HG03469 (cell line): Measurements from ENCODE around the gene PARM1.
"Not testable (repeated sequence)": the region's sequence is repeated elsewhere in the genome, so short reads cannot be mapped to it uniquely, and the experiment has no call there.

ENCODE experiments used
- ATAC-seq: cut with Tn5 transposase; IDR thresholded peaks from one replicate; pipeline ENCODE4 v1.9.1; 2021; ENCODE audit warnings: mild to moderate bottlenecking, moderate library complexity, moderate number of reproducible peaks; ENCODE audit not compliant: unreplicated experiment

Gene PARM1

DNA sequence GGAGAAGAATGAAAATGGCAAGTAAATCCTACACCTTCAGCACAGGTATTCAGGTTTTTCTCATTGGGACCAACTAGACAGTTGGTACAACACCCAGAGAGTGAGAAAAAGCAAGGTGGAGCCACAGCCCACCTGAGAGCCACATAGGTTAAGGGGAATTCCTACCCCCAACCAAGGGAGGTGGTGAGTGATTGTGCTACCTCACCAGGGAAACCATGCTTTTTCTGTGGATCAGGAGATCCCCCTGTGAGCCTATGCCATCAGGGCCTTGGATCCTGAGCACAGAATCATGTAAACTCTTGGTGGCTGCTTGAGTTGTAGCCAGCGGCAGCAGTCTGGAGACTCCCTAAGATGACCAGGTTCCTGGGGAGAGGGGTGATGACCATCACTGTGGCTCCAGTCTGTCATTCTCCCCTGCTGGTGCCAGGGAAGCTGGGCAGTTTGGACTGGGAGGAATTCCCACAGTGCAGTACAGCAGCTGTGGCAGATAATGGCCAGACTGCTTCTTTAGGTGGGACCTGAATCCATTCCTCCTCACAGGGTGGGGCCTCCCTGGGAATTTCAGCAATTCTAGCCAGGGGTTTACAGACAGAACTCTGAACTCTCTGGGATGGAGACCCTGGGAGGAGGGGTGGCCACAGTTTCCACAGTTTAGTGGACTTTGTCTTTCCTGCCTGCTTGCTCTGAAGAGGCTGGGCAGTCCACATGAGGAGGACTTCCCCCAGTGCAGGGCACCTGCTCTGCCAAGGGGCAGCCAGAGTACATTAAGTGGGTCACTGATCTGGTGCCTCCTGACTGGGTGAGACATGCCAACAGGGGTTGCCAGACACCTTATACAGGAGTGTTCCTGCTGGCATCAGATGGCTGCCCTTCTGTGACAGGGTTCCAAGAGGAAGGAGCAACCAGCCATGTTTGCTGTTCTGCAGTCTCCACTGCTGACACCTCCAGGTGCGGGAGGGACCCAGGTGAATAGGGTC is 43.2 kb downstream of the PARM1 start:
- ATAC-seq = no peak

DNA sequence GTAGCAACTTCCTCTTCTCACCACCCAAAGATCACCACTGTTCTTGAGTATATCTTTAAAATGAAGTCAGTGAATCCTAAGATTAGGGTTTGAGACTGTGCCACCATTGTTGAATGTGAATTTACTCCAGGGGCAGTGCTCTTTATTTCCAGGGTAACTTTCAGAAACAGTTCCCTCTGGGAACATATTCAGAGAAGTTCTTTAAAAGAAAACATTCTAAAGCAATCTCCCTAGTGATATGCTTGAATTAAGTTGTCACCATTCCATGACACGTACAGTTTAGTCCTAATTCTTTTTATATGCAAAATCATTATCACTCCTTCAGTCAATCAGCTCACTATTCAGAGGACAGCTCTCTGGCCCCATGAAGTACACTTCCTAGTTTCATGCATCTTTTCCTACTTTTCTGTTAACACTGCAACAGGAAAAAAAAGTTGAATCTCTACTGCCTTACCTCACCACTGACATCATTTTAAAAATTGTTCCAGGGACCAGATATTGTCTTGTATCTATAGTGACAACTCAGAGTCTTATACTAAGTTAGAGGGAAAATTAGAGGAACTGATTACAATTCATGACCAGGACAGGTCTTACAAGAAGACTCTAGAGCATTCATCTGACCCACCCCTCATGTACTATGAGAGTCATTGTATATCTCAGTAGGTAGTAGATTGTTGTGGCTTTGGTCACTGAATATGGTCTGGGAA is 49.8 kb downstream of the PARM1 start:
- no peak for ATAC-seq

DNA sequence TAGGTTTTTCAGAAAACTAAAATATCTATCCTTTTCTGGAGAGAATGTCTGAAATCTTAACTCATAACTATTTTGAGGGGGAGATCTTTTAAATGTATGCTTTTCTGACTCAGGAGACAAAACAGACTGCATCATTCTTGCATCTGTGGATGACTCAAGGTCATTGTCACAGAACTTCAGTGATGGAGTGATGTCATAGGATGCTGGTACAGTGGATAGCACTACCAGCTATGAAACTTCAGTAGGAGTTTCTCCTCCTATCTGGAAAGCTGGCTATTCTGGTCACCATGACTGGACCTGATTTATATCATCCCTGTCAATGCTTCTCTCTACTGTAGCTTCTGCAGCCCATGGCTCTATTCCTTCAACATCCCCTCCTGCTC is 50.3 kb downstream of the PARM1 start:
- no peak for ATAC-seq

DNA sequence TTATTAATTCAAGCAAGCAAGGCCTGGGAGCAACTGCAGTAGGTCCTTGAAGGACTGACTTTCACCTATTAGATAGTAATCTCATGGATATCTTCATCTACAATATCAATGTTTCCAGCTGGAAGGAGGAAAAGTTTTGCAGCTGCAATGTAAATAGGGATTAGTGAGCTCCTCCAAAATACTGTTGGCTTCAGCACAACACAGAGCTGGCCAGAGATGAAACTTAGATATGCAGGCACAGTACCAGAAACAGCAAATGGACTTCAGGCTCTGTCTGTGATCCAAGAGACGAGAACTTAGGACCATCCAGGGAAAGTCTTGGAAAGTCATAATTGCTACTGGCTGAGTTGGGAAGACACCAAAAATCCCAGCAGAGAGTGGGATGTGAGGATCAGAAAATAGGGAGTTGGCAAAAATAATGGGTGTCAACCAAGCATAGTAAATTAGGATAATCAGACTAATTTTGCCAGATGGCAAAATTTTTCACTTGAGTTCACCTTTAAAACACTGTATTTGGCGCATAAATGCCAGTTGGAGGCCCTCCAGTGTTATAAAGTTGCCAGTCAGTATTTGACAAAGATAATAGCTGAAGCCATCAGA is 57.5 kb downstream of the PARM1 start:
- no peak for ATAC-seq

DNA sequence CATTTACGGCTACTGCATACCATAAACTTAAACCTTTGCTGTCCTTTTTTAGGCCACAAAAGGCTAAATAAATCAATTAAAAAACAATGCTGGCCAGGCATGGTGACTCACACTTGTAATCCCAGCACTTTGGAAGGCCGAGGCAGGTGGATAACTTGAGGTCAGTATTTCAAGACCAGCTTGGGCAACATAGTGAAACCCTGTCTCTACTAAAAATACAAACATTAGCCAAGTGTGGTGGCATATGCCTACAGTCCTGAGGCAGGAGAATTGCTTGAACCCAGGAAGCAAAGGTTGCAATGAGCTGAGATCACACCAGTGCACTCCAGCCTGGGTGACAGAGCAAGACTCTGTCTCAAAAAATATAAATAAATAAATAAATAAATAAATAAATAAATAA is 61.5 kb downstream of the PARM1 start:
- ATAC-seq = not testable (repeated sequence)

DNA sequence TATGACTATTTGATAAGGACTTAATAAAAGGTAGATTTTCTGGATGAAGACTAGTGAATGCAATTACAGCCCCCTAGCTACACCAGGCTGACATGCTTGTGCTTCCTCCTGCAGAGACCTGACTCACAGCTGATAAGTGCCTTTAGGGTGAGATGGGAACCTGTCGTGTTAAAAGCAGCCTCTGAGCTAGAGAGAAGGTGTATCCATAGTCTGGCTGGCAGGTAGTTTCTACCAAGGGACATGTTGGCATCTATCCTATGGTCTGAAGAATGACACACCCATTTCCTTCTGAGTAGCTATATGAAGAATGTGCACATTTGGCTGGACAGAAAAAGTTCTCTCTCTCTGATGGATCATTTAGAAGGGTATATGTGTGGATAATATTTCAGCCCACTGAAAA is 64.1 kb downstream of the PARM1 start:
- no peak for ATAC-seq

DNA sequence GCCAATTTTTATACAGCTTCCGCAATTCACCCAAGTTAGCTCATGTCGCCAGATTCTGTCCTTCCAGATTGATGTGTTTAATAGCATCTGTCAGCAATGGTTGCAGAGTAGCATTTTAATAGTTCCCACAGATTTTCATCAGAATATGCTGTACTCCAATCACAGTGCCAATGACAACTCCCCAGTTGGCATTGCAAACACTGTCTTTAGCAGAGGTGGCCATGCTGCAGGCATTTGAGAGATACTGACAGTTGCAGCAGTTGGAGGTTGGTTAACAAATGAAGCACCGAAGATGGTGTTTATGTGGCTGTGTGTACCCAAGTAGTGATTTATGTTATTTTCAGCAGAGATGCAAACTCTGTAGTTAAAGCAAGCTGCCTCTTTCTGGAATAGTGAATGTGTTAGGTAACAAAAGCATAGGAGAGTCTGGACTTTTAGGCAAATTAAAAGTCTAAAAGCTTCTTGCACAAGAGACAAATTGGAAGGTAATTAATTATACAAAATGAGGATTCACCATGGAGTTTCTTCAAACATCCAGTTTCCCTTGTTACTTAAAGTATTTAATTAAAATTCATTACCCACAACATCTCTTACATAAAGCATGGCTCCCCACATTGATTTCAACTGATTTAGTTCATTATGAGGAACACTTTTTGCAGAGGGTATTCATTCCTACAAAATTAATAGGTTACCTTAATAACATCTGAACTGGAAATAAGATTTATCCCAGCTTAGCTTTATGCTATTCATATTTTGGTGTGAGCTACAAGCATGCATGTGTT is 65.2 kb downstream of the PARM1 start:
- ATAC-seq = no peak

DNA sequence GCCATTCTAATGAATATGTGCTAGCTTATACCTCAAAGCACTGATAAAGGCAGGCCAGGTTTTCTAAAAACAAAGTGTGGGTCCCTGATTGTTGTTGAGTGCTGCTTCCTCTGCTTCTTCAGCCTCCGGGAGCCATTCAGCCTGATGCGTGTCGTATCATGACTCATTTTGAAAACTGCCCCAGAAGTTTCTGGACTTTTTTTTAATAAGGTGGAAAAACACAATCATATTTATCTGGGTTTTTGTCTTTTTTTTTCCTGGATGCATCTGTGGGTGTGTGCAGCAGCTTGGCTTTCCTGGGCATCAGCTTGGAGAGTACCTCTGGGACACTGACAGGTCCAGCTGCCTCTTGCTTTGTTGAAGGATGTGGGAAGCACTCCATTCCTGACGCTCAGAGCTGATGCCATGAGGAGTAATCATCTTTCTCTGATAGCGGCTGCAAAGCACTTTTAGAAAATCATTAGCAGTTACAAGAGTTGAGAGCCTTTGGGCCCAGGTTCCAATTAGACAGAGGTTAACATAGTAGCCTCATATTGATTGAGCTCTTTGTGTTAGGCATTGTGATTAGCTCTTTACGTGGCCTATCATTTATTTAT is 66.9 kb downstream of the PARM1 start:
- no peak for ATAC-seq

DNA sequence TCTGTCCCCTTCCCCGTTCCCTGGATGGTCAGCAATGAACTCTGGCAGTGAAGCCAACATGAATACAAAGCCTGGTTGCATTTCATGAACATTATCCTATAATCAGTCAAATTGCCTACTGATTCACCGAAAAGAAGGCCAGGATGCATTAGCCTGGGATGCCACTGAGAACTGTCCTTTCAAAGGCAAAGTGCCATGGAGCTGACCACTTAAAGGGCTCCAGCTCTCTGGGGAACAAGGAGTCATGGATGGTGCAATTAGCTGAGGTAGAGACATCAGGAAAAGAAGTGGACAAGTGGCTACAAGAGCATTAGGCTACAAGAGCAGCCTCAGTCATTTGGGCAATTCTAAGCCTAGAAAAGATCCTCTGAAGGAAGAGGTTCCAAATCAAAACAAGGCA is 69.0 kb downstream of the PARM1 start:
- no peak for ATAC-seq

DNA sequence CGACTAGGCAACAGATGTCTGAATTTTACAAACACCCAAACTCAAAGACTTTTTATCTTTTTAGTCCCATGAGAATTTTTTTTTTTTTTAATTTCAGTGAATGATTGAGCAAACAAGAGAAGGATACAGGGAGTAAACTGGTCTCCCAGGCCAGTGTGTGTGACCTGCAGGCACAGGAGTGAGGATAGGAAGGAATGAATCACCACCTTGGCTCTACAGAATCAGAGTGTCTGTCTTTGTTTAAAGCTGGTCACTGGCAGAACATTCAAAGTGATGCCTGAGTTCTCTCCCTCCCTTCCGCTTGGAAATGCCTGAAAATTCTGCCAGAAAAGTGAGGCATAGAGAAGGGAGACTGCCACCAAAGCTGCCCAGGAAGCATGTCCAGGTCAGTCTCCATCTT is 69.5 kb downstream of the PARM1 start:
- no peak for ATAC-seq

DNA sequence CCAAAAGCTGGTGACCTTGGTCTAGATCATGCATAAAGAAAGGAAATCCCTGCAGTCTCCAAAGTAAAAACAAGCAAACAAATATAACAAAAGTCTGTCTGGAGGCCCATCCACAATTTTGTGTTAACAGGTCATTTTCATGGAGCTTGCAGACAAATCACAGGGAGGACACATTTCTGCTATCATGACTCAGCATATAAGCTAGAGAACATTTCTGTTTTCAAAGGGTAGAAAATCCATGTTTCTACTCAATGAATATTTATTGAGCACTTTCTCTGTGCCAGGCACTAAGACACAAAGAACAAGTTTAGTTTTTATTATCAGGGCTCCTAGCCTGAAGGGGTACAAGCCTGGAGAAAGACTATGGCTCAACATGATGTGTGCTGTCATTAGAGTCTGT is 71.1 kb downstream of the PARM1 start:
- ATAC-seq = no peak

DNA sequence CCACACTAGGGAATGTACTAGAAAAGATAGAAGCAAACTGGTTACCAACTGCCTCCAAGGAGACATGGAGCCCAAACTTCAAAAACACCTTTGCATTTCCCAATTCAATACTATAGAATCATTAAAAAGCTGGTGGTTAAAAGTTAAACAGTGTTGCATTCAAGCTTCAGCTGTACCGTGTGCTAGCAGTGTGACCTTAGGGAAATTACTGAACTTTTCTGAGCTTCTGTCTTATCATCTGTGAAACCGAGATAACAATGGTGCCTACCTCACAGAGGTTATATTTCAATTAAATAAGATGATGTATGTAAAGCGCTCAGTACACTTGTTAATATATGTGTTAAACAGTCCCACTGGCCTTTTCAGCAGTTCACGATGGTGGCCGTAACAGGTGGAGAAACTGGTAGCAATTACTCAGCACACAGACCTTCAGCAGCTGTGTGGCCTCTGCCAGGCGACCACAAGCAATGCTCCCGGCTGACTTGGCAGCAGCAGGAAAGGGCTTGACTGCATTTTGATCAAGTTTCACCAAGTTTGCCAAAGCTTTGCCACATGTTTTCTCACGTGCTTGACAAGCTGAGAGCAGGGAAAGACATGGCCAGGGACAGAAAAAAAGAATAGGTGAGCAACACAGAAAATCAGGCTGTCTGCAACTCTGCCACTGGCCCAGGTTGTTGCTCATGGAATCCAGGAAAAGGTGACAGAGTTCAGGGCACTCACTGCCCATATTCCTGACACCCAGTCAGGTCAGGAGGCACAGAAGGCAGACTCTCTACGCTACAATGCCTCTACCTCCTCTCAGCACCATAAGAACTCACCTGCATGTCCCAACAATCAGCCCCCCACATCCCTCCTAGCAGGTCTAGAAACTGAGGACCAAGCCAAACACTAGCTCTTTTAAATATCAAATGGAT is 72.1 kb downstream of the PARM1 start:
- peak; percentile 71 for ATAC-seq

DNA sequence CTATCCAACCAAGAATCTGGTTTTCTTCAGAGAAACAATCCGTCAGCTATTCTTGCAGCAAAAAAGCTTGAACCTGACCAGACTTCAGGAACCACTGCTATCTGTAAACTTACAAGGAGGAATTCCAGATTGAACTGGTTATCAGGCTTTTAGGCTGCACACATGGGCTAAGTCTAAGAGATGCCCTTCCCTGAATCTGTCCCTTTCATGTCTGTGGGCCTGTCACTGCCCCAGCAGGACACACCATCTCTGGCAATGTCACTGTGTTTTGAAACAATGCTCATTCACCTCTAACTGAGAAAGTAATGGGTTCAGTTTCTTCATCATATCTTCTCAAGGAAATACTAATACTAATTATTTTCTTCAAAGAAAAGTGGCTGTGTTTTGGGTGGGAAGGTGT is 72.8 kb downstream of the PARM1 start:
- ATAC-seq = no peak

DNA sequence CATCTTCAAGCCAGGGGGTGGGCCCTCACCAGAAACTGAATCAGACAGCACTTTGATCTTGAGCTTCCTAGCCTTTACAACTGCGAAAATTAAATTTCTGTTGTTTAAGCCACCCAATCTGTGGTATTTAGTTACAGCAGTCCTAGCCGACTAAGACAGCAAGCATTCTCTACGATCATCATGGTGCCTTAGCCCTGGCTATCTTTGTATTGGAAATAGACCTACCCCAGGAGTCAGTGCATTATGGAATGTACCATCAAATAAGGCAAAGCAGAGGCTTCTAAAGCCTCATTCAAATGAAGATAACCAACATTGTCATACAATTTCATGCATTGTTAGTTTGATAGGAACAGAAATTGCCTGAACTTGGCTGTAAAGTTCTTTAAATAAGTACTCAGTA is 75.0 kb downstream of the PARM1 start:
- ATAC-seq = no peak

DNA sequence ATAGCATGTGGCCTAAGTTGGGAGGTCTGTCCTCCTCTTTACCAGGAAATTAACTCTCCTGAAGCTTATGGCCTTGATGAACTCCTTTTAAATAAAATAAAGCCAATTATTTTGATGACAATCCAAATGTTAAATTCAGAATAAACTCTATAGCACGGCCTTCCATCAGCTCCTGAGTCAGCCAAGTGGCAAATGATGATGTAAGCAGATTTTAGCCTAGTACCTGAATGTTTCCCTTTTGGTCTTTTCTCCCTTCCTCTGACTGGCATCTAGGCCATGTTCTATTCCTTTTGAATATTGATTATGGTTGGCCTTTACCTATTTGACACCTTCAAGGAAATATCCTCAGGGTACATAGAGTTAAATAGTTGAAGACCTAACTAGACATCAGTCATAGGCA is 76.2 kb downstream of the PARM1 start:
- ATAC-seq = no peak

DNA sequence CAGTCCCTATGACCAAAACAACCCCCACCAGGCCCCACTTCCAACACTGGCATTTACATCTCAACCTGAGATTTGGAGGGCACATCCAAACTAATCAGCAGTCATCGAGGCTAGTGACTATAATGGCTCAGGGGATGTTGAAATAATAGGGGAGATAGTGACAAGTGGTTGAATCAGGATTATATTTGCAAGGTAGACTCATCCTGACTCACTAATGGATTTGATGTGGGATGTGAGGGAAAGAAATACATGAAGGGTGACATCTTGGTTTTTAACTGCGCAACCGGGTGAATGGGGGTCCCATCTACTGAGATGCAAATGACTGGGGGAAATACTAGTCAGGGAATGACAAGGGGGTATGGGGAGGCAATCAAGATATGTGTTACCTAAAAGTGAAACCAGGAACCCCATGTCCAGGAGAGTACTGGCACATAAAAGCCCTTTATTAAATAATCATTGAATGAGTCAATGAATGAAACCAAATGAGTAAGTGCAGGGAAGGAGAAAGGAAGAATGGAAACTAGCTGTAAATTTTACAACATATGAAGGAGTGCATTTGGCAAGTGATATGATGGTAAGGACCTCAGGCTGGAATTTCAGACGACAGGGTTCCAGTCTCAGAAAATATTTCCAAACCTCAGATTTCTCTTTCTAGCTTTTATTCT is 78.3 kb downstream of the PARM1 start:
- ATAC-seq = no peak

DNA sequence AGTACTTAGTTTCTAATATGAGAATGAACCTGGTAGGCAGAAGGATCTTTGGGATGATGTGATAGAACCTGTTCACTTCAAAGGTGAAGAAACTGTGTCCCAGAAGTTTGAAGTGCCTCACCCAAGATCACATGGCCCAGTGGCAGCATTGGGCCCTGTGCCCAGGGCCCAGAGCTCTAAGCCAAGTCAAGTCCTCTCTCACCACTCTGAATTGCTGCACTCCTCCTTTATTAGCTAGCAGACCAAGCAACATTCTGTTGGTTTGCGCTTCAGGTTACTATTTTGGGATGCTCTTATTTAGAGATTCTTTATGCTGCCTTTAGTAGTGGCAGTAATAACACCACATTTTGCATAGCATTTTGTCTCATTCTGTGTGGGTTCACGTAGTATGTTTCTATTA is 82.7 kb downstream of the PARM1 start:
- no peak for ATAC-seq

DNA sequence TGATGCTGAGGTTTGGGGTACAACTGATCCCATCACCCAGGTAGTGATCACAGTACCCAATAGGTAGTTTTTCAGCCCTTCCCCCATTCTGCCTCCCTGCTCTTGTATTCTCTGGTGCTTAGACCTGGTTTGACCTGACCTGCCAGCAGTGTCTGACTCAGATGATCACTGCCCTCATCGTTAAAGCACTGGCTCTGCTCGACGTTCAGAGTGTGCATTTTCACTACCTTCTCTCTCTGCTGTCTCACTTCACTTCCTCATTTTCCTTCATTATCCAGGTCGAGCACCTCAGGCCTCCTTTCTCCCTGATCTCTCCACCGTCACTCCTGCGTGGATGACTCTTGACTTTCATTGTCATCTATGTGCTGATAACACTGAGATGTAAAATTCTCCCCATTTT is 83.6 kb downstream of the PARM1 start:
- ATAC-seq = no peak
